Activated naive CD8-positive, alpha-beta T cell treated with anti-CD3 and anti-CD28 coated beads, Interleukin-2, amount 10 ng/mL, durations not matched to agents 7 days and 5 days (primary cell): ENCODE results near the gene ZNF574. TPM values are rescaled to one million over a fixed set of nuclear protein-coding genes. Genes with fewer than 3 reads are reported as not detected.
A peak's percentile ranks its signal among the peaks of the same experiment; 100 is the strongest.

ENCODE experiments used
- ATAC-seq: fragments of 150-1000 bp; cut with Tn5 transposase; one replicate; pipeline ENCODE4 v1.10.0; 2021; ENCODE audit warnings: low read depth, moderate library complexity
- POLR2A ChIA-PET: fragments of 350-600 bp; sonication (Branson Sonifier 250); formaldehyde crosslinking; loops from one replicate; lab custom pipeline; 2021; ENCODE audit warnings: antibody characterized with exemption; lab: Charles Lee
- DNase-seq: peaks from one replicate; pipeline ENCODE4 v3.0.0; 2021
- H3K27ac Mint-ChIP-seq: one replicate; pipeline ENCODE4 v1.8.0; 2022; ENCODE audit warnings: mild to moderate bottlenecking, mixed read lengths
- H3K27me3 Mint-ChIP-seq: one replicate; pipeline ENCODE4 v1.8.0; 2022; ENCODE audit warnings: mild to moderate bottlenecking, moderate library complexity, mixed read lengths
- H3K36me3 Mint-ChIP-seq: one replicate; pipeline ENCODE4 v1.8.0; 2021; ENCODE audit warnings: mild to moderate bottlenecking, mixed read lengths
- H3K4me1 Mint-ChIP-seq: one replicate; pipeline ENCODE4 v1.8.0; 2021; ENCODE audit warnings: mixed read lengths
- H3K4me3 Mint-ChIP-seq: one replicate; pipeline ENCODE4 v1.8.0; 2022; ENCODE audit warnings: mild to moderate bottlenecking, moderate library complexity, mixed read lengths
- H3K9me3 Mint-ChIP-seq: one replicate; pipeline ENCODE4 v1.8.0; 2021; ENCODE audit warnings: mixed read lengths
- total RNA-seq, 2 experiments: library from RNA; stranded (reverse); gene quantifications; one replicate each; pipeline ENCODE4 v1.2.3, GENCODE V29; 2021

The ZNF574 gene
- total RNA-seq, 2 experiments from 2014 or later, result 17.6 to 18.9 TPM

- Mint-ChIP-seq H3K36me3 (peaks cover 18% of the 10 kb centered on the region), H3K27me3 (no peaks in the 10 kb centered on the region), H3K9me3 (no peaks in the 10 kb centered on the region), H3K27ac (no peak overlapping the region), H3K4me1 (peaks cover 33% of the 10 kb centered on the region), H3K4me3 (no peak overlapping the region)
- ATAC-seq (no peak), DNase-seq (no peak)
- POLR2A ChIA-PET, result no interaction called here
These were observed 4.2 kb downstream of the ZNF574 start for GRCh38 chr19:42079886-42080763.

DNA sequence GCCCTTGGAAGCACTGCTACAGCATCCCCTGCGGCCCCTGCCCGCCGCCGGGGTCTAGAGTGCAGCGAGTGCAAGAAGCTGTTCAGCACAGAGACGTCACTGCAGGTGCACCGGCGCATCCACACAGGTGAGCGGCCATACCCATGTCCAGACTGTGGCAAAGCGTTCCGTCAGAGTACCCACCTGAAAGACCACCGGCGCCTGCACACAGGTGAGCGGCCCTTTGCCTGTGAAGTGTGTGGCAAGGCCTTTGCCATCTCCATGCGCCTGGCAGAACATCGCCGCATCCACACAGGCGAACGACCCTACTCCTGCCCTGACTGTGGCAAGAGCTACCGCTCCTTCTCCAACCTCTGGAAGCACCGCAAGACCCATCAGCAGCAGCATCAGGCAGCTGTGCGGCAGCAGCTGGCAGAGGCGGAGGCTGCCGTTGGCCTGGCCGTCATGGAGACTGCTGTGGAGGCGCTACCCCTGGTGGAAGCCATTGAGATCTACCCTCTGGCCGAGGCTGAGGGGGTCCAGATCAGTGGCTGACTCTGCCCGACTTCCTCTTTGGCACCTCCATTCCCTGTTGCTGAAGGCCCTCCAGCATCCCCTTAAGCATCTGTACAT is 4.9 kb downstream of the ZNF574 start:
- no peaks in the 10 kb centered on the region for H3K9me3 Mint-ChIP-seq
- H3K27me3 Mint-ChIP-seq, result no peaks in the 10 kb centered on the region
- H3K27ac Mint-ChIP-seq, result no peak overlapping the region
- POLR2A ChIA-PET, result no interaction called here
- H3K4me1 Mint-ChIP-seq, result peaks cover 30% of the 10 kb centered on the region
- H3K4me3 Mint-ChIP-seq, result no peak overlapping the region
- peaks cover 15% of the 10 kb centered on the region for H3K36me3 Mint-ChIP-seq
- DNase-seq (no peak), ATAC-seq (no peak)

DNA sequence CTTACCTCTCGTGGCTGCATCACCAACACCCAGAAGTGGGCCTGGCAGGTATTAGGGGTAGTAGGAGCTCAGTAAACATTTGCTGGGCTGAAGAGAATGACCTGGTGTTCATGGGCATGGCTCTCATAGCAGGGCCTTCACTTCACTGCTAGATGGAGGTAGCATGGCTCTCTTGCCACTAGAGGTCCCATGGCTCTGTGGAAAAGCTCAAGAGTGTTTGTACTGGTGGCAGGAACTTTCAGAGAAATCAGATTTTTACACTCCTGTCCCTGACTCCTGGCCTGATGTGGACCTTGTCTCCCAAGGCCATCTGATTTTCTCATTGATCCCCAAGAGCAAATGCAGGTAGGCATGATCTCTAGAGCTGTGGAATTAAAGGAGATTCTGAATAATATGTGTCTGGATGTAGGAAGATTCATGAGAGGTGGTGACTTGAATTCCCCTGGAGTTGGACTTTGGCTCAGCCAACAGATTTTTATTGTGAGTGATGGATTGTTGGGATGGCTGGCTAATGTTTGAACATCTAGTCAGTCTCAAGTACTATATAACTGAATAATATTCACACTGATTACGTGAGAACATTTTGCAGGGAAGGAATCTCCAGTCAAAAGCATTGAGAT is 5.7 kb downstream of the ZNF574 start:
- H3K4me1 Mint-ChIP-seq, result peaks cover 28% of the 10 kb centered on the region
- H3K4me3 Mint-ChIP-seq, result no peak overlapping the region
- POLR2A ChIA-PET, result no interaction called here
- no peak for DNase-seq
- H3K27ac Mint-ChIP-seq, result peak overlapping the region; percentile 47
- H3K36me3 Mint-ChIP-seq, result peaks cover 14% of the 10 kb centered on the region
- peak; percentile 35 for ATAC-seq
- H3K9me3 Mint-ChIP-seq, result no peaks in the 10 kb centered on the region
- no peaks in the 10 kb centered on the region for H3K27me3 Mint-ChIP-seq

- POLR2A ChIA-PET, result no interaction called here
- no peak for ATAC-seq
- no peak for DNase-seq
- Mint-ChIP-seq H3K36me3 (peaks cover 12% of the 10 kb centered on the region), H3K4me3 (no peak overlapping the region), H3K4me1 (peaks cover 13% of the 10 kb centered on the region), H3K27ac (no peak overlapping the region), H3K27me3 (no peaks in the 10 kb centered on the region), H3K9me3 (no peaks in the 10 kb centered on the region)
These were observed 7.6 kb downstream of the ZNF574 start for GRCh38 chr19:42083537-42083936.

DNA sequence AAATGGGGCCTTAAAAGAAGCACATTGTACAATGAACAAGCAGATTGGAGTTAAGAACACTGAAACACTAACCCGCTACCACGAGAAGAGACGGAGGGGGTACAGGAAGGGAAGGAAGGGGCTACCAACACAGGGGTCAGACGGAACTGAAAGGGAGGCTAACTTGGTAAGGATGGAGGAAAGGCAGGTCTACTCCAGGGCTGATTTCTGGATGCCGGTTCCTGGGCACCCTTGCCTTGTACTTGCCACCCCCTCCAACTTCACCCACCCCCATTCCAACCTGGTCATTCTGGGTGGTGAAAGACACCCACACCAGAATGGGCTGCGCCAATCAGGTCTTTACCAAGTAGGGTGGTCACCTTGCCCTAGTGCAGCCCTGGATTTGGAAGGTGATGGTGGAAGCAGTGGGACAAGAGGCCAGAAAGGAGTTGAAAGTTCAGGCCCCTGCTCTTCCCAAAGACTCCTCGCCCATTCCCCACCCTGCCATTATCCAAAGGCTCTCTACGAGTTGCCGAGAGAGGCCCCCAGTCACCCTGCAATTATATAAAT is 10.3 kb downstream of the ZNF574 start:
- Mint-ChIP-seq H3K4me3 (no peak overlapping the region), H3K27me3 (no peaks in the 10 kb centered on the region), H3K4me1 (peaks cover 33% of the 10 kb centered on the region), H3K36me3 (peaks cover 10% of the 10 kb centered on the region), H3K9me3 (no peaks in the 10 kb centered on the region), H3K27ac (no peak overlapping the region)
- POLR2A ChIA-PET, result interaction anchor here (0.6 kb wide), 1 partner anchor 845 kb away, joined by 4 read pairs; no protein-coding TSS in a partner anchor
- no peak for ATAC-seq
- no peak for DNase-seq

DNA sequence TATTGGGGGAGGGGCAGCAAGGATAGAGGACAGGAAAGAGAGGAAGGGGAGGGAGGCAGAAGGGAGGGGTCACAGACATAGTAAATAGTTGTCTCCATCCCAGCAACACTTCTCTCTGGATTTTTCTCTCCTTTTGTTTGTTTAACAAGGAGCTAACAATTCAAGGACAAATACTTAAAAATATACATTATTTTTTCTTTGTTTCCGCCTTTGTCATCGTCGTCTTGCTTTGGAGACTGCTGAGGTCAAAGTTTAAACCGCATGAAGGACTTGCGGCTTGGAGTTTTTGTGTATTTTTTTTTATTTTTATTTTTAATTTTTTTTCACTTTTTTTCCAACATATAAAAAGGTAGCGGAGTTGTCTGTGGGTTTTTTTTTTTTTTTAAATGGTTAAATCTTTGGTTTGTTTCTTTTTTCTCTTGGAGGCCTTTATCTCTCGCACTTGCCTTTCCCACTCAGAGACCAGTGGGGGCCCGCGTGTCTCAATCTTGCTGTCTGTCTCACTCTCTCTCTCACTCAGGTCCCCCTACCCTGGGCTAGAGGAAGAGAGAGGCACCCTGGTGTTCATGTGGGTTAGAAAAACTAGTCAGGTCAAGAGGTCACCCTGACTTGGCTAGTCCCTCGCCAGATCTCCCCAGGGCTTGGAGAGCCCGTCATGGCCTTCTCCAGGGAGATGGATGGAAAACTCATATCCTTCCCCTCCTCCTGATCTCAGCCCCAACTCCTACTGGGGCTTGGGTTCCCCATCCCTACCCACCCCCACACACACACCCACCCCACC is 11.0 kb downstream of the ZNF574 start:
- peaks cover 27% of the 10 kb centered on the region for H3K4me1 Mint-ChIP-seq
- no peak overlapping the region for H3K4me3 Mint-ChIP-seq
- no peak overlapping the region for H3K27ac Mint-ChIP-seq
- ATAC-seq (no peak), DNase-seq (no peak)
- H3K27me3 Mint-ChIP-seq, result no peaks in the 10 kb centered on the region
- H3K9me3 Mint-ChIP-seq, result no peaks in the 10 kb centered on the region
- POLR2A ChIA-PET, result no interaction called here
- peaks cover 3% of the 10 kb centered on the region for H3K36me3 Mint-ChIP-seq

- peaks cover 30% of the 10 kb centered on the region for H3K4me1 Mint-ChIP-seq
- H3K36me3 Mint-ChIP-seq, result peaks cover 5% of the 10 kb centered on the region
- DNase-seq (no peak), ATAC-seq (no peak)
- peak overlapping the region; percentile 67 for H3K4me3 Mint-ChIP-seq
- no peaks in the 10 kb centered on the region for H3K27me3 Mint-ChIP-seq
- H3K9me3 Mint-ChIP-seq, result no peaks in the 10 kb centered on the region
- peak overlapping the region; percentile 44 for H3K27ac Mint-ChIP-seq
- POLR2A ChIA-PET, result no interaction called here
These were observed 12.7 kb downstream of the ZNF574 start for GRCh38 chr19:42088471-42089190.

DNA sequence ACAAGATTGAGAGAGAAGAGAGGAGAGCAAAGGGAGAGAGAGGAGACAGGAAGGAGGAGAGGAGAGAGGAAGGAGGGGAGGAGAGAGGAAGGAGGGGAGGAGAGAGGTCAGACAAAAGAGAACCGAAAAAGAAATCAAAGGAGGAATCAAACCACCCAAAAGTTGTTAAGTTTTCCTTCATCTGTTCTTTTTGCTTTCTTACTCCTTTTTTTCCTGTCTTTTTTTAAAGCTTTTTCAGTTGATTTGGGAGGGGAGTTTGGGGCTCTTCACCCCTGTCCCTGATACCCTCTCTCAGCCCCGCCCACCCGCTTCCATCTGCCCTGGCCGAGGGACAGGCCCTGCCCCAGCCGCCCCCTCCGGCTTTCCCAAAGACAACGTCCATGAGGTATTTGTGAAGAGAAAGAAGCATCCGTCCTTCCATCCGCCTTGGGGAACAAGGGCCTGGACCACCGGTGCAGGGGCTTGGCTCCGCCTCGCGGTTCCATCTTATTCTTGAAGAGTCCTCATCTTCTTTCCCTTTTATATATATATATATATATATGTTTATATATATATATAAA is 13.3 kb downstream of the ZNF574 start:
- POLR2A ChIA-PET, result no interaction called here
- ATAC-seq, result no peak
- H3K4me3 Mint-ChIP-seq, result peak overlapping the region; percentile 67
- H3K27ac Mint-ChIP-seq, result peak overlapping the region; percentile 44
- no peak for DNase-seq
- peaks cover 3% of the 10 kb centered on the region for H3K36me3 Mint-ChIP-seq
- H3K27me3 Mint-ChIP-seq, result no peaks in the 10 kb centered on the region
- no peaks in the 10 kb centered on the region for H3K9me3 Mint-ChIP-seq
- peaks cover 30% of the 10 kb centered on the region for H3K4me1 Mint-ChIP-seq

GRCh38 chr19:42089772-42090171 is 13.8 kb downstream of the ZNF574 start:
- no peak for DNase-seq
- H3K36me3 Mint-ChIP-seq, result peaks cover 4% of the 10 kb centered on the region
- POLR2A ChIA-PET, result no interaction called here
- no peaks in the 10 kb centered on the region for H3K9me3 Mint-ChIP-seq
- H3K27me3 Mint-ChIP-seq, result no peaks in the 10 kb centered on the region
- peak overlapping the region; percentile 10 for H3K4me3 Mint-ChIP-seq
- H3K4me1 Mint-ChIP-seq, result peaks cover 31% of the 10 kb centered on the region
- H3K27ac Mint-ChIP-seq, result no peak overlapping the region
- ATAC-seq, result no peak

- Mint-ChIP-seq H3K36me3 (peaks cover 6% of the 10 kb centered on the region), H3K9me3 (no peaks in the 10 kb centered on the region), H3K4me3 (peak overlapping the region; percentile 10), H3K27me3 (no peaks in the 10 kb centered on the region), H3K4me1 (peaks cover 31% of the 10 kb centered on the region), H3K27ac (peak overlapping the region; percentile 66)
- peak; percentile 34 for ATAC-seq
- POLR2A ChIA-PET, result interaction anchor here (0.6 to 0.7 kb wide), 5 partner anchors 95 to 350 kb away, joined by 3 to 5 read pairs (median 3); no protein-coding TSS in a partner anchor
- DNase-seq, result no peak
These were observed 14.7 kb downstream of the ZNF574 start for GRCh38 chr19:42090672-42091071.

DNA sequence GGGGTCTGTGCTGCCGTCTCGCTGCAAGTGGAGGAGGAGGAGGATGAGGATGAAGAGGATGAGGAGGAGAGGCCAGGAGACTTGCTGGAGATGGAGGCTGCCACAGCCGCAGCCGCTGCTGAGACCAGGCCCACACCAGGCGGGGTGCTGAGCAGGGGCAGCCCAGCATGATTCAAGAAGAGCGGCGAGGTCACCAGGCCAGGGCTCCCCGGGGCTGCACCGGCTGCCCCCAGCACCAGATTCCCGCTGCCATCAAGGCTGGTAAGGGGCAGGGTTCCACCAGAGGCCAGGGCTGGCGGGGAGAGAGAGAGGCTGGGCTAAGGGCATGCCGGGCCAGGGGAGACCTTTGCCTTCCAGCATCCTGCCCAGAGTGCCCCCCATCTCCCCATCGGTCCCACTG is 15.3 kb downstream of the ZNF574 start:
- Mint-ChIP-seq H3K4me1 (peaks cover 31% of the 10 kb centered on the region), H3K27me3 (no peaks in the 10 kb centered on the region), H3K9me3 (no peaks in the 10 kb centered on the region), H3K36me3 (peaks cover 6% of the 10 kb centered on the region), H3K4me3 (no peak overlapping the region), H3K27ac (peak overlapping the region; percentile 66)
- ATAC-seq (no peak), DNase-seq (no peak)
- POLR2A ChIA-PET, result interaction anchor here (0.6 kb wide), 2 partner anchors 96 to 321 kb away, joined by 3 read pairs; no protein-coding TSS in a partner anchor

GRCh38 chr19:42091742-42092141 is 15.8 kb downstream of the ZNF574 start:
- no peak for ATAC-seq
- Mint-ChIP-seq H3K36me3 (peaks cover 6% of the 10 kb centered on the region), H3K4me3 (no peak overlapping the region), H3K27me3 (no peaks in the 10 kb centered on the region), H3K27ac (no peak overlapping the region), H3K4me1 (peaks cover 31% of the 10 kb centered on the region), H3K9me3 (no peaks in the 10 kb centered on the region)
- no peak for DNase-seq
- POLR2A ChIA-PET, result no interaction called here
